DMS153 treated with DMSO at 0.1 percent for 48 hours (cell line): ENCODE measurements around the gene EPS15.
"Not testable (repeated sequence)": the region's sequence is repeated elsewhere in the genome, so short reads cannot be mapped to it uniquely, and the experiment has no call there.

ENCODE experiments used
- DNase-seq: peaks from one replicate; lab custom pipeline; 2025; ENCODE audit not compliant: unreplicated experiment; lab: John Stamatoyannopoulos, UW

EPS15 gene

DNA sequence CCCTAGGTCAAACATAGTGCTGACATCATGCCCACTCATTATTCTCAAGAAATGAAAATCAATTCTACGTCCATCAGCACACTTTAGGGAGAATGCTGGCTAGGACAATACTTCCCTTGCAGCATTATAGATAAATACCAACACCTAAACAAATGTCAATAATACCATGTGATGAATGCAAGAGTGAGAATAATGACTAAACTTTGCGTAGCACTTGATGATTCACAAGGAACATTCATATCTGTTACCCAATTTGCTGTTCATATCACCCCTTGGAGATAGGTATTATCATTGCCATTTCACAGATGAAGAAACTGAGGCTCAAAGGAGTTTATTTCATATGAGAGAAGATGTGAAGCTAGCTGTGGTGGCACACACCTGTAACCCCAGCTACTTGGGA, 24.8 kb upstream of the EPS15 start:
- DNase-seq, result no peak

DNA sequence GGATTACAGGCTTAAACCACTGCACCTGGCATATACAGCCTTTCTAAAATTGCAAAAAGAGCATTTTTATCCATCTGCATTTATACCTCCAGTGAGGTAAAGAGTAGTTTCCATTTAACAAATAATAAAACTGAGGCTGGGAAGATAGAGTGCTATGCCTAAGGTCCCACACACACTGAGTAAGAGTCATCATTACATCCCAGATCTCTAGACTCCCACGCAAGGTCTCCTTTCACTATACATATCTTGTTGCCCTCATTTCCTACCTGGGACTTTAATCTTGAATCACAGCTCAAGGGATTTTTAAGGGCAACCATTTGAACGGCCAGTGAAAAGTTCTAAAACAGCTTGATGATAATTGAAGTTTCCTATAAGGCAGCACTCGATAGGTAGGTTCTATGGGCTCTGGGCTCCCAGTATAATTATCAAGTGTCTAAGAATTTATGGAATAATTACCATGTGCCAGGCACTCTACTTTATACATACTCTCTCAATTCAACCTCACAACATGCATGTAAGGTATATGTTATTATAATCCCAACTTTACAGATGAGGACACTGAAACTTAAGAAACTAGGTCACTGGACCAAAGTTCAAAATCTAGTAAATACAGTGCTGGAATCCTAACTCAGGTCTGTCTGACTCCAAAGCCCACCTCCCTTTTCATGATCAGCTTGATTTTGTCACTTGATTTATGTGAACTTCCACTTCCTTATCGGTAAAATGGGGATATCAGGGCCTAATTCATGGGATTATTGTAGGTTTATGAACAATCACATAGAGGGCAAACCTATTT, 23.3 kb upstream of the EPS15 start:
- DNase-seq, result no peak

DNA sequence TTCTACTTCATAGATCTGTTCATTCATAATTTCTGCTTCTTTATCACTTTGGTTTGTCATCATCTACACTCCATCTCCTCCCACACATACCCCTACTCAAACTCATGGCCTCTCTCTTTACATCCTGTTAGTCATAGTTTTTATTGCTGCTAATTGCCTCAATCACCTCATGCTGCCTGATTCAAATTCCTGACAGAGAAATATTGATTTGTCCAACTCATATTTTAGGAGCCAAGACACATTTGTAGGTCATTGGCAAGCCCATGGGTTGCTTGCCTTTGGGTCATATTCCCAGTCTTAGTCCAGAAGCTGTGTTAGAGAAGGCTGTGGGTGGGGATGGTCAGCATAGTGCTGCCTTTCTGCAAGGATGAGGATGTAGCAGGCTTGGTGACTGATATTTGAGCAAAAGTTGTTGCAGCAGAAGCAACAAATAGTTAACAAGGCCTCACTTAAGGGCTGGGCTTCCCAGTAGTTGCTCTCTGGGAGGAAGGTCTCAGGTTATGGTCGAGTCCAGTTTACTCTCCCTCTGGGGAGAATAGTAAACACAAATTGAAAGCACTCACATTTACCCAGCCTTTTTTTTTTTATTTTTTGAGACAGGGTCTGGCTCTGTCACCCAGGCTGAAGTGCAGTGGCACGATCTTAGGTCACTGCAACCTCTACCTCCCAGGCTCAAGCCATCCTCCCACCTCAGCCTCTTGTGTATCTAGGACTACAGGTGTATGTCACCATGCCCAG, 22.4 kb upstream of the EPS15 start:
- DNase-seq, result no peak

DNA sequence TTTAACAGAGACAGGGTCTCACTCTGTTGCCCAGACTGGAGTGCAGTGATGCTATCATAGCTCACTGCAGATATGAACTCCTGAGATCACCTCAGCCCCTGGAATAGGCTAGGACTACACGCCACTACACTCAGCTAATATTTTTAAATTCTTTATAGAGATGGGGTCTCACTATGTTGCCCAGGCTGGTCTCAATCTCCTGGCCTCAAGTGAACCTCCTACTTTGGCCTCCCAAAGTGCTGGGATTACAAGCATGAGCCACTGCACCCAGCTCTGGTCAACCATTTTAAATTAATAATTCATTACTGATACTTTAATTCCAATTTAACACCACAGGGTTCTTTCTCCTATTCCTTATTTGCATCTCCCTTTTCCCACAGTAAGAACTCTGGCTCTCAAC, 18.5 kb upstream of the EPS15 start:
- DNase-seq, result no peak

DNA sequence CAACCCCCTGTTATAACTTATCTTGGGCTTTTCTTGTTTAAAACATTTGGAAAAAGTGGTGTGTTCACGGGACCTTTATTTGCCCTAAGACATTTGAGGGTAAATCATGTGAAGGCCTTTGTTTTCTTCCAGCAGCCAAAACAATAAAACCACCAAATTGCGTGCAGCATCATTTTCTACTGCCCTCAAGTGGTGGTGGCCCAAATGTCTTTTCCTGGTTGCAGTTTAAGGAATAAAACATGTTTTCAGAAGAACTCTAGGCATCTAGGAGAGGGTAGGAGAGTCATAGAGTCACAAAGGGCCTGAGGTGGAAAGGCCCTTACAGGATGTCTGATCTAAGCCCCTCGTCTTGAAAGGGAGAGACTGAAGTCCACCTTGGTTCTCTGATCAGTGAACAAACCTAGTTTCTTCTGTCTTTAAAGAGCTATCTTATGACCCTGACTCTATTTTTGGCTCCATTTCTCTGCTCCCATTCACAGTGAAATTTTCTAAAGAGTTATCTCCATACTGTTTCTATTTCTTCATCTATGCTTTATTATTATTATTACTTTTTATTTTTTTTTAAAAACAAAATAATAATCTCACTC, 16.0 kb upstream of the EPS15 start:
- DNase-seq, result no peak

DNA sequence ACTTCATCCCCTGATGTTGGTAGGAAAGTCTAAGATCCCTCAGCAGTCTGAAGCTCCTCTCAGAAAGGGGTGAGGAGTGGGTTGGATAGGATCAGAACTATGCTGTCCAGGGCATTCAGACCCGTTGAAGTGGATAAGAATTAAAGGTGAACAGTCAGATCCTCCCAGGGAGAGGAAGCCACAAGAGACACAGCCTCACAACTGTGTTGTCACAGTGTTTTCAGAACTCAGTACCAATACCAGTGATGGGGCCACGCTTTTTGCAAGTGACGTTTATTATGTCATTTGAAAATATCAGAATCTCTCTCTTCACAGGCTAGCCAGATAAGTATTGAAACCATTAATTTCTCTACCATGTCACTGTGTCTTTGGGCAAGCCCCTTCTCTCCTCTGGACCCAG, 15.4 kb upstream of the EPS15 start:
- DNase-seq, result no peak

DNA sequence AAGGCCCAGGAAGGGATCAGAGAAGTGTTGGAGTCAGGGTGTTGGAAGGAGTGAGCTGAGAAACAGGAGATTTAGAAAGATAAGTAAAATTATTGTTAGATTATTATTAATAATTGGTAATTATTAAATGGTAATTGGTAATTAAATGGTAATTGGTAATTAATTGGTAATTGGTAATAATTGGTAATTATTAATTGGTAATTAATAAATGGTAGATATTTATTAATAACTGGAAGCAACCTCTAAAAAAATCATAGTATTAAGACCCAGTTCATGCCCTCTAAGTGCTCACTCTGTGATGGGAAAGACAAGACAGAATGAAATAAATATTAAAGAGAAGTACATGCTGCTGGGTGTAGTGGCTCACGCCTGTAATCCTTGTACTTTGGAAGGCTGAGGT, 13.8 kb upstream of the EPS15 start:
- DNase-seq, result no peak

DNA sequence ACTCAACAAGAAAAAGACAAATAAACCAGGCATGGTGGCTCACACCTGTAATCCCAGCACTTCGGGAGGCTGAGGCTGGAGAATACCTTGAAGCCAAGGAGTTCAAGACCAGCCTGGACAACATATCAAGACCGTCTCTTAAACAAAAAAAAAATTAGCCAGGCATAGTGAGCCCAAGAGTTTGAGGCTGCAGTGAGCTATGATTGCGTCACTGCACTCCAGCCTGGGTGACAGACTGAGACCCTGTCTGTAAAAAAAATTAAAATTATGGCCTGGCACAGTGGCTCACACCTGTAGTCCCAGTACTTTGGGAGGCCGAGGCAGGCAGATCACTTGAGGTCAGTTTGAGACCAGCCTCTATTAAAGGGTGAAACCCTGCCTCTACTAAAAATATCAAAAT, 11.4 kb upstream of the EPS15 start:
- DNase-seq, result not testable (repeated sequence)

DNA sequence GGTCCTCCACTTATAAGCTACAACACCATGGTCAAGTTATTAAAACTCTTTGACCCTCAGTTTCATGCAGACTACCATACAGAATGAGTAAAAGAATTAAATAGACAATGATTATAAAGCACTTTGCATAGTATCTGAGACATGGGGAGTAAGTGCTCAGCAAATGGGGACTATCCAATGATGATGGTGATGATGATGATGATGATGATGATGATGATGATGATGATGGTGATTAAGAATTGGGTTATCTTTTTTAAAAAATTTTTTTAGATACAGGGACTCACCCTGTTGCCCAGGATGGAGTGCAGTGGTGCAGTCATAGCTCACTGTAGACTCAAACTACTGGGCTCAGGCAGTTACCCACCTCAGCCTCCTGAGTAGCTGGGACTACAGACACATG, 8.1 kb upstream of the EPS15 start:
- DNase-seq, result no peak

DNA sequence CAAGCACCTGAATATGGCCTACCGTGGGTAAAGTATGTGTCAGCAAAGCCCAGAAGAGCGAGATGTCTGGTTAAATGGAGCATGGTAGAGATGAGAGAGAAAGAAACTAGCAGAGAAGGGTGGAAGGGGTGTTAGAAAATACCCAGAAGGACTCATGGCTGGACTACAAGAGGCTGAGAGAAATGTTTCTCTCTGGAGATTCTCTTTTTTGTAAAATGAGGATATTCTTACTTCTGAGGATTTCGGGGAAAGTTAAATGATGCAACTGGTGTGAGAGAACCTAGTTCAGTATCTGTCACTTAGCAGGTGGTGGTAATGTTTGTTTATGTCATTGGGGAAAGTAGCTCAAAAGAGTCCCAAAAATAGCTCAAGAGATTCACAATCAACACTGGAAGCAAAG, 7.2 kb upstream of the EPS15 start:
- no peak for DNase-seq

DNA sequence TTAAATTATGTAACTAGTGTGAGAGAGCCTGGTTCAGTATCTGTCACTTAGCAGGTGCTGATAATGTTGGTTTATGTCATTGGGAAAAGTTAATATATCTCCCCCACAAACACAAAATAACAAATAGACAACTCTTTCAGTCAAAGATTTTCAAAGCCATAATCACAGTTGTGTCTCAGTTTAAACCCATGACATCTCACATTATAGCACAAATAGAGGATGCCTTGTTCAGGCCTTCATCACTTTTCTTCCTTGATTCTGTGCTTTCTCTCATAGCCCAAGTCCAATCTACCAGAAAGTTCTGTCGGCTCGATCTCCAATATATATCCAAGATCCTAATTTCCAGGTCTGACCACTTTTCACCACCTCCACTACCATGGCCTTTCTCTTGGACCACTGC, 6.2 kb upstream of the EPS15 start:
- no peak for DNase-seq

DNA sequence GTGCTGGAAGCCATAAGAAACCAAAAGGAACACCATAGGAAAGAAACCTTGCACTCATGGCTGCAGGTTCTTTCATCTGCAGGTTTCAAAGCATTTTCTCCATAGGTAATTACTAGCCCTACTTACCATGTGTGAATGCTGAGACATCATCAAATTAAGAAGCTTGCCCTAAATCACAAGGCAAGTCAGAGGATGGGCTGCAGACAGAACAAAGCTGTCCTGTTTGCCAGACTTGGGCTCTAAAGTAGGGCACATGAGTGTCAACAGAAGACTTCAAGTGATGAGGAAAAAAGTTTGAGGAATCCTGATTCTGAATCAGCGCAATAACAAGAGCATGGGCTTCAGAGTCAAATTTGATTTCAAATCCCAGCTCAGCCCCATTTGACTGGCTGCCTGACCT, 5.8 kb upstream of the EPS15 start:
- no peak for DNase-seq

DNA sequence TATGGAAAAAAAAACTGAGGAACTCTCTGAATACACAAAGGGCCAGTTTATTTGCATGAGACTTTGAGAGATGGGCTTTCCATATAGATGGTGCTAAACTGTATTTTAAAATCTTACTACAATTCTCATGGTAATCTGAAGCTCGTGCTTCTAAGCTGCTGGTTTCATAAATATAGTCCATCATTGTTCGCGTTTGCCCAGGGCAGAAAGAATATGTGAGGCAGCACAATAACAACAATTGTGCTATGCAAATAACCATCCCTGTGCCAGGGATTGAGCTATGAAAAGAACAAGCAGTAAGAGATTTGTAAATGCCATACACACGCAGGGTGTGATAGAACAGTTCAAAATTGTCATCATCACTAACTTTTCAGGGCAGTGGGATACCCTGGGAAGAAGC, 4.9 kb upstream of the EPS15 start:
- no peak for DNase-seq

DNA sequence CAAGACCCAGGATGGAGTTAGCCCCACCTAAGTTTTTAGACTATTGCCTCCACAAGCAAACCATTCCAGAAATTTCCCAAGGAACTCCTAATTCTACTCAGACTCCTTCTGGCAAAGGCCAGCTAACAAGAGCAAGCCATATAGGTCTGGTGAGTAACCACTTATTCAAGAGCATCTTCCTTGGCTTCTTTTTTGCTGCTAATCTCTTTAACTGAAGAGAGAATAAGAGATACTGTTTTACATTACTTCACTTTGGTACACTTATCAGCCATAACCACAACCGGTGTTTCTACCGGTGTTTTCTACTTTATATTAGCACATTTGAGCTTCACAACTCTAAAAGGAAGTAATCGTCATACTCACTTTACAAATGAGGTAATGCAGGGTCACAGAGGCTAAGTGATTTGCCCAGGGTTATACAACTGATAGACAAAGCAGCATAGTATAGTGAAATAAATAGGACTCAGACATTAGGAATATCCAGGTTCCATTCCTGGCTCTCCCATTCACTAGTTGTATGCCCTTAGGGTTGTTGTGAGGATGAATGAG, 1.7 kb upstream of the EPS15 start:
- no peak for DNase-seq

DNA sequence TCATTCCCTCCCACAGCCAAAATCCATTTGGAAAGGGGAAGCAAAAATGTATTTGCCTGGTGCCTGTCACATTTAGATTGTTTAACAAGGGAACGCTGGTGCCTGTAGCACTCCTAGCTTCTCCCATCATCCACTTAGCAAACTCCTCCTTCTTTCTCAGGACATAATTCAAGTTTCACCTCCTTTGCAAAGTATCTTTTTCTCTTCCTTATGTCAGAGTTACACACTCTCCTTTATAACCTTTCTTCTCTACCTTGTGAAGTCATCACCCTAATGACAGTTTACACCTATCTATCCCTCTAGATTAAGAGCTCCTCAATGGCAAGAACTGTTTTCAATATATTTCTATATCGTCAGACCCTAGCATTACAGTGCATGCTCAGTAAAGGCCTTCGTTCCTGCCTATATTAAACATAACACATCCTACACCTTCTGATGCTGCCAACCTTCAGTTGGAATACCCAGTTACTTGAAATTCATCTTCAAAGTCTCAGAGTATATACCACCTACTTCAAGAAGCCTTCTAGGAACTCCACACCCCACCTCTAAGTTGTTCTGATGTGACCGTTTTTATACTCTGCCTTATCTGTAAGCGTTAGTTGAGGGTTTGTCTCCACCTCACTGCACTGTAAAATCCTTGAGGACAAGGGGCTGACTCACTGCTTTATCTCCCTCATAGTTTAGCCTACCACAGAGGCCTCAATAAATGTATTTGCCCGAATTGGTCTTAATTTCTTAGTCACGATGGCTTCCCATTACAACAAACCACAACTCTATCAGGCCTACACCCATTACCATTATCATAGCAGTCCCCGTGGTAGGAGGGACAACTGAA, 1.0 kb upstream of the EPS15 start:
- no peak for DNase-seq

DNA sequence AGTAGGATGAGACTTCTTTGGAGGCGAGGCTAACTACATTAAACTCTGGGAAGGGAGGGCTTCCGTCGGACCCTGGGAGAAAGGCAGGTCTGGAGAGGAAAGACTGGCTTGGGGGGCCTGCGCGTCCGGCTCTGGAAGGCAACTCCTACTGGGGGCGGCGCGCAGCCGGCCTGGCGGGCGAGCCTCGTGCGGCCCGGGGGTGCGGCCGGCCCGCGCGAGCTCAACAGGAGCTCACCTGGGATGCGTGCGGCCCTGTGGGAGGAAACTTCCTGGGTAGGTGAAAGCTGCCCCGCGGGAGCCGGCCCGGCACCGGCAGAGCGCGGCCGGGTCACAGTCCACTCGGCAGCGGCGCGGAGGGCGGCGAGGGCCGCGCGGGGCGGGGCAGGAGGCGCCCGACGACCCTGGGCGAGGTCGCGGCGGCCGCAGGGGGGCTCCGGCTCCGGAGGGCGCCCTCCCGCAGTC, 449 bp downstream of the EPS15 start:
- peak; percentile 8 for DNase-seq

DNA sequence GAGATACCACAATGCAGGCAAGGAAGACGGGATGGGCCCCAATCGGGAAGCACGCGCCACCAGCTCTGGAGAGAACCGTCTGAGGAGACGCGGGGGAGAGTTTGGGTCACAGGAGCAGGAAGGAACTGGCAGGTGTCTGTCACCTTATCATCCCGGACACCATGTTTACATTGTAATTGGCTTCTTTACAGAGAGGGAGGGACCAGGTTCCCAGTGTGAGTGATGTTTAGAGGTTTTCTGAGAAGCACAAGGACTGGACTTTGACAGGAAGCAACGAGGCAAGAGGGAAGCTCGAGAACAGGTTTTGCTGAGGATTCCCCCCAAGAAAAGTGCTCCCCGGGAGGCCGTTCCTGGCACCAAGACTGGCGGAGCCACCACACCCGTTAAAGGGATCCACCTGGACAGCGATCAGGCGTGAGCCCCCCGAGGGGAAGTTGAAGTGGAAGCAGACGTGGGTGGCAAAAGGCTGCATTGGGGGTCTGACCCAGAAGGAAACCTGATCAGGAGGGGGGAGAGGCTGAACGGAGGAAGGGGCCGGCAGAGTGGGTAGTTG, 957 bp downstream of the EPS15 start:
- DNase-seq, result peak; percentile 65

DNA sequence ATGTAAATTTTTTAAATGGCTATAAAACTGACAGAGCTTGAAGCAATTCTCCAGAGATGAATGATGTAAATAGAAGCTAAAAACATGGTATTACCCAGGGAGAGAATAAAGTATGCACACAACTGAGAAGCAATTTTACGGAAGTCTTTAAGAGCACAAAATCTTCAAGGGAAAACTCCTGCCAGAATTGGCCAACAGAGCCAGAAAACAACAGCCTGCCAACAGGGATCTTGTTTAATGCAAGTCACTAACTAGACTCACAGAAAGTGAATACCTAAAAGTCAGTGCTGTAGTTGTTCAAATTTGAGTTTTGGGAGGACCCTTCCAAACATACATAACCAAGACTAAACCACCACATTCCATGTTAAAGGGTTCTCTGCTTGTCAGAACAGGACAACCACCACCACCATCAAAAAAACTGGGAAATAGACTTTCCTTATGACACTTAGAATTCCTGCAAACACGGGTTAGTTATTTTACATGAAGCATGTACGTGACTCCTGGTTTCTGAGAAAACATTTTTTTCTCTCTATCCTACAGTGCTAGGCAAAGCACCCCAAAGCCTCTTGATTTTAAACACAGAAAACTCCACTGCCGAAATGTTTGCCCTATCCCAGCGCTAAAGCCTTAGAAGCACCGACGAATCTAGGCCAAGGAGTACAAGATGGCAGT, 1.6 kb downstream of the EPS15 start:
- no peak for DNase-seq

DNA sequence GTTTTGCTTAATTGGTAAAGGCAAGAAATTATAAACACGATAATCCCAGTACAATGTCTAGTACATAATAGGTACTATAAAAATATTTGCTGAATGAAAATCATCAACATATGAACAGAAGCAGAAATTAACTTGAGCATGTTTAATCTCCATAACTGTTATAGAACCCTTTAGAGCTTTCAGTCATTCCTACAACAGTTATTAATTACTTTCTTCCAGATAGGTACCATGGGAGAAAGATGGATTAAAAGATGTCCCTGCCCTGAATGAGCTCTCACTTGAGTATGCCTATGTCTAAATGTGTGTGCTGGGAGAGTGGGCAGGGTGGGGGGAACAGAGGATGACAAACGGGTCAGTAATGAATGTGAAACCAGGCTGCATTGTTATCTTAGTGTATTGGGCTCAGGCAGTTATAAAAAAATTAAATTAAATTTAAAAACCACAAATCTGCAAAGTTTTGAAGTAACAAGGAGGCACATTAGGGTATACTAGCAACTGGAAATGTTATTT, 2.4 kb downstream of the EPS15 start:
- DNase-seq, result no peak
